Adipocyte (in vitro differentiated cells): ENCODE results near the gene RBFOX2.

Experiments
- DNase-seq: peaks from one replicate; pipeline ENCODE4 v3.0.0-alpha.2; 2015; ENCODE audit warnings: low read depth
- H3K27me3 ChIP-seq: replicated peaks from 2 replicates; pipeline ENCODE4 v1.7.0; 2013; ENCODE audit warnings: mild to moderate bottlenecking, low read length, moderate library complexity; ENCODE audit not compliant: control insufficient read depth, insufficient read depth
- H3K36me3 ChIP-seq: 2 replicates; pipeline ENCODE4 v1.7.0; 2013; ENCODE audit warnings: low read length, mild to moderate bottlenecking, moderate library complexity; ENCODE audit not compliant: control insufficient read depth, insufficient read depth, severe bottlenecking
- H3K4me1 ChIP-seq: 2 replicates; pipeline ENCODE4 v1.7.0; 2013; ENCODE audit warnings: mild to moderate bottlenecking, low read length, moderate library complexity; ENCODE audit not compliant: control insufficient read depth, insufficient read depth
- H3K4me3 ChIP-seq: 2 replicates; pipeline ENCODE4 v1.7.0; 2013; ENCODE audit warnings: mild to moderate bottlenecking, low read length, moderate library complexity
- H3K9ac ChIP-seq: 2 replicates; pipeline ENCODE4 v1.7.0; 2013; ENCODE audit warnings: mild to moderate bottlenecking, low read length, moderate library complexity
- H3K9me3 ChIP-seq: 2 replicates; pipeline ENCODE4 v1.7.0; 2013; ENCODE audit warnings: mild to moderate bottlenecking, low read length, moderate library complexity; ENCODE audit not compliant: control insufficient read depth

Gene RBFOX2

GRCh38 chr22:36017651-36018091, 11.0 kb downstream of the RBFOX2 start:
- Histone ChIP-seq H3K9me3 (no peaks in the 10 kb centered on the region), H3K4me3 (no peak overlapping the region), H3K9ac (no peak overlapping the region), H3K36me3 (no peaks in the 10 kb centered on the region), H3K4me1 (peaks cover 39% of the 10 kb centered on the region), H3K27me3 (no peaks in the 10 kb centered on the region)
- DNase-seq: no peak

GRCh38 chr22:36016684-36017083, 11.9 kb downstream of the RBFOX2 start:
- DNase-seq: no peak
- Histone ChIP-seq H3K4me1 (peaks cover 29% of the 10 kb centered on the region), H3K27me3 (no peaks in the 10 kb centered on the region), H3K4me3 (no peak overlapping the region), H3K9me3 (no peaks in the 10 kb centered on the region), H3K9ac (no peak overlapping the region), H3K36me3 (no peaks in the 10 kb centered on the region)

GRCh38 chr22:36015811-36016529, 12.7 kb downstream of the RBFOX2 start:
- DNase-seq: no peak
- Histone ChIP-seq H3K4me3 (no peak overlapping the region), H3K4me1 (peaks cover 28% of the 10 kb centered on the region), H3K27me3 (no peaks in the 10 kb centered on the region), H3K9ac (no peak overlapping the region), H3K36me3 (no peaks in the 10 kb centered on the region), H3K9me3 (no peaks in the 10 kb centered on the region)

- H3K9me3 ChIP-seq: no peaks in the 10 kb centered on the region
- H3K4me3 ChIP-seq: no peak overlapping the region
- no peaks in the 10 kb centered on the region for H3K36me3 ChIP-seq
- H3K9ac ChIP-seq: no peak overlapping the region
- H3K4me1 ChIP-seq: peaks cover 35% of the 10 kb centered on the region
- no peak for DNase-seq
- no peaks in the 10 kb centered on the region for H3K27me3 ChIP-seq
These were observed 13.3 kb downstream of the RBFOX2 start for GRCh38 chr22:36015155-36015810.

GRCh38 chr22:36014546-36015074, 14.0 kb downstream of the RBFOX2 start:
- Histone ChIP-seq H3K4me3 (no peak overlapping the region), H3K27me3 (no peaks in the 10 kb centered on the region), H3K4me1 (peaks cover 38% of the 10 kb centered on the region), H3K9me3 (no peaks in the 10 kb centered on the region), H3K36me3 (no peaks in the 10 kb centered on the region), H3K9ac (no peak overlapping the region)
- DNase-seq: no peak

- no peak for DNase-seq
- Histone ChIP-seq H3K4me3 (no peak overlapping the region), H3K4me1 (peaks cover 44% of the 10 kb centered on the region), H3K9me3 (no peaks in the 10 kb centered on the region), H3K27me3 (no peaks in the 10 kb centered on the region), H3K9ac (no peak overlapping the region), H3K36me3 (no peaks in the 10 kb centered on the region)
These were observed 16.3 kb downstream of the RBFOX2 start for GRCh38 chr22:36012332-36012731.

GRCh38 chr22:36010882-36011281, 17.7 kb downstream of the RBFOX2 start:
- no peaks in the 10 kb centered on the region for H3K36me3 ChIP-seq
- no peak overlapping the region for H3K4me3 ChIP-seq
- DNase-seq: peak; percentile 90
- no peaks in the 10 kb centered on the region for H3K9me3 ChIP-seq
- no peaks in the 10 kb centered on the region for H3K27me3 ChIP-seq
- H3K9ac ChIP-seq: no peak overlapping the region
- H3K4me1 ChIP-seq: peaks cover 32% of the 10 kb centered on the region

GRCh38 chr22:36010090-36010489, 18.5 kb downstream of the RBFOX2 start:
- H3K9ac ChIP-seq: no peak overlapping the region
- DNase-seq: no peak
- no peaks in the 10 kb centered on the region for H3K27me3 ChIP-seq
- no peak overlapping the region for H3K4me3 ChIP-seq
- peaks cover 25% of the 10 kb centered on the region for H3K4me1 ChIP-seq
- no peaks in the 10 kb centered on the region for H3K9me3 ChIP-seq
- no peaks in the 10 kb centered on the region for H3K36me3 ChIP-seq

GRCh38 chr22:36009085-36009484, 19.5 kb downstream of the RBFOX2 start:
- Histone ChIP-seq H3K36me3 (no peaks in the 10 kb centered on the region), H3K4me1 (peaks cover 25% of the 10 kb centered on the region), H3K27me3 (no peaks in the 10 kb centered on the region), H3K4me3 (no peak overlapping the region), H3K9ac (no peak overlapping the region), H3K9me3 (no peaks in the 10 kb centered on the region)
- no peak for DNase-seq

- H3K9me3 ChIP-seq: no peaks in the 10 kb centered on the region
- H3K4me1 ChIP-seq: peaks cover 25% of the 10 kb centered on the region
- H3K36me3 ChIP-seq: no peaks in the 10 kb centered on the region
- DNase-seq: no peak
- H3K9ac ChIP-seq: no peak overlapping the region
- H3K4me3 ChIP-seq: no peak overlapping the region
- H3K27me3 ChIP-seq: no peaks in the 10 kb centered on the region
These were observed 20.1 kb downstream of the RBFOX2 start for GRCh38 chr22:36008565-36008964.

GRCh38 chr22:36008131-36008530, 20.5 kb downstream of the RBFOX2 start:
- Histone ChIP-seq H3K9ac (no peak overlapping the region), H3K36me3 (no peaks in the 10 kb centered on the region), H3K9me3 (no peaks in the 10 kb centered on the region), H3K27me3 (no peaks in the 10 kb centered on the region), H3K4me1 (peaks cover 25% of the 10 kb centered on the region), H3K4me3 (no peak overlapping the region)
- DNase-seq: peak; percentile 50
